GM19238 (cell line): ENCODE results near the gene SCFD2.

Experiments used
- DNase-seq: peaks from one replicate; pipeline ENCODE4 v3.0.0; 2011; ENCODE audit warnings: low spot score; ENCODE audit not compliant: insufficient read length

The SCFD2 gene

DNA sequence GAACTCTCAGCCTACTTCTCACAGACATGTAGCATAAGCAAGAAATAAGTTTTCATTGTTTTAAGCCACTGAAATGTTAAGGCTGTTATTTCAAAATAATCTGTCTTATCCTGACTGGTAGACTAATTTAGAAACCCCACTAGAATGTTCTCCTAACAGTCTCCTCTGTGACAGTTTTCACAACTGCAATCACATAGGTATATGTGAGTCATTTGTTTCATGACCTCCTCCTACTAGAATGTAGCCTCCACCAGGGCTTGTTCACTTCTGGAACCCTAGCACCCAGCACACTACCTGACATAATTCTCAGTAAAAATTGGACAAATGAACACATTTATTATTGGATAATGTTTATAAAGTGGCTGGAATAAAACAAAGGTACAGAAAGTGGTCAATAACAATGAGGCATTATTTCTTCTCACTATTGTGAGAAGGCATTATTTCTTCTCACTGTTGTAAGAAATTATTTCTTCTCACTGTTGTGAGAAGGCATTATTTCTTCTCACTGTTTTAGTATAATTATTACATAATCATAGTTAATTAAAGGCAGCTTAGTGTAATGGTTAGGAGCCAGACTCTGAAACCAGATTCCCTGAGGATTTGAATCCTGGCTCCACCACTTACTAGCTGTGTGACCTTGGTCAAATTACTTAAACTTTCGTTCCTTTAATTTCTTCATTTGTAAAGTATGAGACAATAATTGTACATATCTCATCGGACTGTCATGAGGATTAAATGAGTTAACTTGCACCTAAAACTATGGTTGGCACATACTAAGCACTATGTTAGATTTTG, 252.2 kb downstream of the SCFD2 start:
- no peak for DNase-seq

DNA sequence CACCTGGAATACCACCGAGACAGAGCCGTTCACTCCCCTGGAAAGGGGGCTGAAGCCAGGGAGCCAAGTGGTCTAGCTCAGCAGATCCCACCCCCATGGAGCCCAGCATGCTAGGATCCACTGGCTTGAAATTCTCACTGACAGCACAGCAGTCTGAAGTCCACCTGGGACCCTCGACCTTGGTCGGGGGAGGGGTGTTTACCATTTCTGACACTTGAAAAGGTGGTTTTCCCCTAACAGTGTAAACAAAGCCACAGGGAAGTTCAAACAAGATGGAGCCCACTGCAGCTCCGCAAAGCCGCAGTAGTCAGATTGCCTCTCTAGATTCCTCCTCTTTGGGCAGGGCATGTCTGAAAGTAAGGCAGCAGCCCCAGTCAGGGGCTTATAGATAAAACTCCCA, 260.5 kb downstream of the SCFD2 start:
- no peak for DNase-seq

- no peak for DNase-seq
Measured at GRCh38 chr4:53103481-53103880, 262.4 kb downstream of the SCFD2 start.

DNA sequence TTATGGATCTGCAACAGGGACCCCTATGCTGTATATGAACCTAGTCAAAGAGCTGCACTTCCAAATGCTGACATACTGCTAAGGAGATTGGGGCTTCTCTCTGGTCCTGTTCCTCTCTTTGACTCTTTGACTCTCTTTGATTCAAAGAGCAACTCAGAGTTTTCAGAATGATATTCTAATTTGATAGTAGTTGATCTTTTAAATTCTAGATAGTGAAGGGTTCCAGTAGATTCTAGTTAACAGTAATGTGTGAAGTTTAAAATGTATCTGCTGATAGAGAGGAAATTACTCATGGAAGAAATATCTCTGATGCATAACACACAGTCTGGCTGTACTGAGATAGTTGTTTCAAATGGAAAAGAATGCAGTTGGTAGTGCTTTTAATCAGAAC, 264.7 kb downstream of the SCFD2 start:
- no peak for DNase-seq

DNA sequence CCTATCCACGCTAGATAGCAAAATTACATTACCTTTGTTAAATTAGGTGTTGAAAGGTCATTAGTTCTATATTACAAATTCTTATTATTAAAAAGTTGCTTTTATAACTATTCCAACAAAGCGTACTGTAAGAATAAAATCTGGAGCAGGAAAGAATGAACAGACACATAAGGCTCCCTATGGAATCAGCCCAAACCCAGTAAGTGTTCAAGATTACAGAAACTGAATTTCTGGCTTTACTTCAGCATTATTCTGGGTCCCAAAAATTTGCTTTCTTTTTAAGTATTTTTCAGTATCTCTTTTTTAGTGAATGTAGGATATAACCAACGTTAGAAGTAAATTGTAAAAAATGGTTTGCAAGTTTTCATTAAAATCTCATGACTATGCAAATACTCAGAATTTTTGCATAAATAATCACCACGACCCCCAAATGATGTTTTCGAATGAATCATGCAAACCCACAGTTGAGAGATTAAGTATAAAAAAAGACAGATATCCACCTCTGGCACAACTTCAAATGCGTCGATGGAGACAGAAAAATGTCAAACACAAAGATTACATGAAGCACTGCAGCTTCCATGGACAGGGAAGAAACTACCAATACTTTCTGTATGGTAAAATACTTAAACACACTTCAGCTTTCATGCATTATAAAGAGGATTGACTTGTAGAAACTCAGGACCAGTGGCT, 265.2 kb downstream of the SCFD2 start:
- DNase-seq = no peak

GRCh38 chr4:53098681-53099121, 267.2 kb downstream of the SCFD2 start:
- no peak for DNase-seq

- DNase-seq = no peak
Measured at GRCh38 chr4:53094040-53094439, 271.8 kb downstream of the SCFD2 start.

DNA sequence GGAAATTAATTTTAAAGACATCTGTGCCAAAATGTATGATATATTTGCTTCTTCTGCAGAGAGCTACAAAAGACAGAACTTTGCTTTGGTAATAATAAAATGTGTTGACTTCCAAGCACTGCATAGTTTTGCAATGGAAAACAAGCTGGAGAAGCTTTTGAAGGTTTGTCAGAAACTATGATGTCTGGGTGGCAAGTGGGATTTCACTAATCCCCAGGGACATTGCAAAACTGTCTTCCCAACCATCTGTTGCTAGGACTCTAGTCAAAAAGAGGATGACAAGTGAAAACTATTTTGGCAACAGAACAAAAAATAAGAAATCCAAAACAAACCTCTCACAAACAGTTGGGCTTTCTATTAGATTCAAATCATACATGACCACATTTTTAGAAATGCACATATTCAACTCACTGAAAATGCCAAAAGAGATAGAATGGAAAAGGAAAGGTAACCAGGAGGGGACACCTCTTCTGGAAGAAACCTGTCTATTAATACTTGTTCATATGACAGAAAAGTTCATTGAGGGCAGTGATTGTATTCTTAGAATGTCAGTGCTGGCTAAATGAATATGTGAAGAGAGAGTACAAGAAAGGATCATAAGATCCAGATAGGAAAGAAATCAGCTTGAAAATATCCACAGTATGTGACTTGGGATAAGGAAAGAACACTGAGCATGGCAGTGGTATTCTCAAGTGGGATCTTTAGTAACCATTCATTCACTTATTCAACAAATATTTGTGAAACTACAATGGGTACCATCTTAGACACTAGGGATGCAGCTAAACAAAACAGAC, 275.7 kb downstream of the SCFD2 start:
- no peak for DNase-seq

- no peak for DNase-seq
Measured at GRCh38 chr4:53088152-53088551, 277.7 kb downstream of the SCFD2 start.

GRCh38 chr4:53076374-53076958, 289.4 kb downstream of the SCFD2 start:
- DNase-seq = no peak

- DNase-seq = no peak
Measured at GRCh38 chr4:53075162-53075785, 290.6 kb downstream of the SCFD2 start.

DNA sequence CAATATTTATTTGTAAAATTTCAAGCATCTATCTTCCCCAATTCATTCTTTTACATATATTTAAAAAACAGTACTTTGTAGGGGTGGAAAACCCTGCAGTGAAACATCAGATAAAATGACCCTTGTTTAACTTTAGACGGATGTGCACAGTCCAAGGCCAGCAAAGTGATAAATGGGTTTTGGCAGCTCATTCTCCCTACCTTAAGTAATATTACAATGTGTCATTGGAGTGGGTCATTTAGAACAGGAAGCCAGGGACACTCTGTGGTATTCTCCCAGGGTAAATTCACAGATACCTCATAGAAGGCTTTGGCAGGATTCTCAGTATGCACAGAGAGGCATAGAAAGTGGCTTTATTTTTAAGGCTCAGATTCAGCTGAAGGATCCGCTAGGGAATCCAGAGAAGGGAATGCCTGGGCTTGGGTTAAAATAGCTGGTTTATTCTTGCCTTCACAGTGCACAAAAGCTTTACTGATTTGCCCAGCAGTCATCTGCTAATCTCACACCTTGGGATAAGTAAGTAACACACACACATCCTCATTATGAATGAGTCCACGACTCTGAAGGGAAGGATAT, 297.0 kb downstream of the SCFD2 start:
- DNase-seq = no peak

GRCh38 chr4:53067125-53067802, 298.6 kb downstream of the SCFD2 start:
- DNase-seq = no peak

- DNase-seq = no peak
Measured at GRCh38 chr4:53066155-53066554, 299.7 kb downstream of the SCFD2 start.

DNA sequence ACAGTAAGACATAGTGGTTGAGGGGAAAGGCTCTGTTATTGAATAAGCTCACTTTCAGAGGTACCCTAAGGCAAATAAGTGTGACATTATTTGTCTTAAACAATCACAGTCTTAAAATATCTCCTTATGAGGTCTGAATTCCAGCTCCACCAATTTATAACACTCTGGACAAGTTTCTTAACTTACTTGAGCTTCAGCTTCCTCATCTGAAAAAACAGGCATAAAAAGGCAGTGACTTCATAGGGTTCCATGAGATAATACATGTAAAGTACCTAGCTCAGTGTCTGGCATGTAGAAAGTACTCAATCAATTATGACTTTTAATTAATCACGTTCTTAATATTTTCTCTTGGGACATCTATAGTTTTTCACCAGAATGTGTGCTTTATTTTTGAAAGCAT, 301.3 kb downstream of the SCFD2 start:
- no peak for DNase-seq

DNA sequence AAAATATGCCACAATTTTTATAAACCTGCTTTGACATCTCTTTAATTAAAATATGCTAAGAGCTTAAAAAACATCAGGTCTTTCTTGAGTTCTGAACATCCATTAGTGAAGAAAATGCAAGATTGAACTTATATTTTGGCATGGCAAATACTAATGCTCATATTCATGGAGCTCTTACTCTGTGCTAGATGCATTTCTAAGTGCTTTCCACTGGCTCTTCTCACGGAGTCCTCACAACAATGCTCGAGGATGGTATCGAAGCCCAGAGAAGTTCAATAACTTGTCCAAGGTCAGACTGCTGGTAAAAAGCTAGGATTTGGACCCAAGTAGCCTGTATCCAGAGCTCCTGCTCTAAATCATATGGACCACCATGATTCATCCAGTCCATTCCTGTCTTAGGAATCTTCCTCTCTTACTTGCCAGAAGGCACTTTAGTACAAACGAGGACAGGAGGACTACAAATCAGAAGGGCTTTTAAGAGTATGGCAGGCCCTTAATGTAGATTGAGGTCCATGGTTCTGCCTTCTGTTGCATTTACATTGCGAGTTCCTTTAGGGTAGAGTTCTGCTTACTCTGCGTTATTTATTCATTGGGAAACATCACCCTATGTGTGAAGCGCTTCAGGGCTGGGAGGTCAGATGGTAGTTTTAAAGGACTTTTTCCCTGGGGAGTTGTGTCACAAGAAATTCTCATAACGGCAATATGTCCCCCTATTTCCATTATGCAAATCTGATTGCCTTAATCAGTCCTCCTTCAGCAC, 304.6 kb downstream of the SCFD2 start:
- no peak for DNase-seq

GRCh38 chr4:53060278-53060677, 305.6 kb downstream of the SCFD2 start:
- no peak for DNase-seq

DNA sequence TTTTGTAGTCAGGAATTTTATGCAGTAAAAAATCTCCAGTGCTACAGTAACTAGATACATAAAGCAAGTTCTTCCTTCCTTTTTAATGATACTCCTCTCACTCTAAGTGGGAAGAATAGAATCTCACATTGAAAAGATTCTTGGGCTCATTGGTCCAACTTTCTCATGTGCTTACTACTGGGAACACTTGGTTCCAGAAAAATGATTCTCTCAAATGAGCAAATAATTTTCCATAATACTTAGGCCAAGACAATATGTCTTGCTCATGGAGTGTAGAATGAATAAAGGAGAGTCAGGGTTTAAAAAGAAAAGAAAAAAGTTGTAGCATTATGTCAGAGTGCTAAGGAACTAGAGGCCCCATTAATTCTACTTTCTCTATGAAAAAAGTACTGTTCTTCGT, 306.0 kb downstream of the SCFD2 start:
- DNase-seq = no peak

DNA sequence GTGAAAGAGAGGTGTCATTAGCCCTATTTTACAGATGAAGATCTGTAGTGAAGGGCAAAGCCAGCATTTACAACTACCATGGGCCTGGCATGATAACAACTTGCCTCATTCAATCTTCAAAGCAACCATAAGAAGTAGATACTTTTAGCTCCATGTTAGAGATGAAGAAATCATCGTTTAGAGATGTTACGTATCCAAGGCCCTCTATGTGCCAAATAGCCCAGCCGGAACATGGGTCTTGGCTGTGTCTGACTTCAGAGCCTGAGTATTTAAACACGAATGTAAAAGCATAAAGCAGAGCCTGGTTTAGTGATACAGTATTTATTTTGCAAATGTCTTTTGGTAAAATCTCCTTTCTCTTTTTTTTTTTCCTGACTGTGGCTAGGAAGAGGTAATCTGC, 306.6 kb downstream of the SCFD2 start:
- no peak for DNase-seq

DNA sequence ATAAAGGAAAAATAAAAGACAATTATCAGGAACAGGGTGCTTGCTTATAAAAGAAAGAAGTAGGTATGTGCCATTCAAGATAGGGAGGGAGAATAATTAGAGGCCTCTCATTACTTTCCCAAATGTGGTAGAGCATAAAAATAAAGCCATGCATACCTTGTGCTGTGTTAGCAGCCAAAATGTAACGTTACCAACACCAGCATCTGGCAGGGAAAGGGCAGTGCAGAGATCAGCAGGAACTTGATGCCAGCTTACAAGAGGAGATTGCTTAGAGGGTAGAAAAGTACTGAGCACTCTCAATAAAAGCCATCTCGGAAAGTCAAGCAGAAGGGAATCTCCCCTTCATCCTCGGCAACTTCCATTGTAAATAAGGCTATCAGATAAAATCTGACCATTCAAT, 308.2 kb downstream of the SCFD2 start:
- no peak for DNase-seq
